HL-60/S4 treated with phorbol 12-myristate 13-acetate at 8.2 ng/mL for 4 days and 3 days (cell line): Measurements from ENCODE around the gene ABHD15.

Experiments used
- in situ Hi-C: fragments of 300-500 bp; cut with MboI; formaldehyde crosslinking; loops from 2 replicates; pipeline ENCODE4 v1.15.0; 2022; ENCODE audit warnings: low sequenced_read_pairs

The ABHD15 gene

GRCh38 chr17:29544066-29544465 lies 22.8 kb downstream of the ABHD15 start:
- in situ Hi-C loops, result no loop called here

- in situ Hi-C loops, result no loop called here
Measured at GRCh38 chr17:29533976-29534375, 32.9 kb downstream of the ABHD15 start.

- in situ Hi-C loops, result no loop called here
Measured at GRCh38 chr17:29526322-29526721, 40.5 kb downstream of the ABHD15 start.

GRCh38 chr17:29524692-29525091 lies 42.1 kb downstream of the ABHD15 start:
- in situ Hi-C loops, result no loop called here

- in situ Hi-C loops, result no loop called here
Measured at GRCh38 chr17:29518359-29518758, 48.5 kb downstream of the ABHD15 start.

GRCh38 chr17:29514792-29515191 lies 52.0 kb downstream of the ABHD15 start:
- in situ Hi-C loops, result no loop called here

- in situ Hi-C loops, result no loop called here
Measured at GRCh38 chr17:29510953-29511352, 55.9 kb downstream of the ABHD15 start.
